Sigmoid colon (tissue), 7 donors: ENCODE results near the gene PFKP. TPM values are rescaled to one million over a fixed set of nuclear protein-coding genes. Genes with fewer than 3 reads are reported as not detected.

Experiments used
- DNase-seq: peaks from one replicate; pipeline ENCODE4 v3.0.0-alpha.2; 2019
- H3K27ac ChIP-seq, 4 donors: fragments of 200-600 bp; sonication (generic); one replicate each; pipeline ENCODE4 v1.5.1; 2016 to 2019; ENCODE audit warnings: mild to moderate bottlenecking in 1 of 4
- H3K27me3 ChIP-seq, 3 donors: fragments of 200-600 bp; sonication (generic); one replicate each; pipeline ENCODE4 v1.5.1; 2019; ENCODE audit warnings: mild to moderate bottlenecking in 1 of 3
- H3K36me3 ChIP-seq, 4 donors: fragments of 200-600 bp; sonication (generic); one replicate each; pipeline ENCODE4 v1.5.1; 2016 to 2019
- H3K4me1 ChIP-seq, 4 donors: fragments of 200-600 bp; sonication (generic); one replicate each; pipeline ENCODE4 v1.5.1; 2017 to 2019
- H3K4me3 ChIP-seq, 4 donors: fragments of 200-600 bp; sonication (generic); one replicate each; pipeline ENCODE4 v1.5.1; 2017 to 2019; ENCODE audit warnings: mild to moderate bottlenecking in 2 of 4, moderate library complexity in 1 of 4
- H3K9me3 ChIP-seq, 4 donors: fragments of 200-600 bp in 3 of 4; sonication (generic) in 3 of 4; one replicate each; pipeline versions ENCODE4 v1.5.1 to v1.6.1; 2013 to 2019
- CTCF ChIP-seq, 4 experiments: fragments of 450-650 bp in 3 of 4; fragments of 200-600 bp in 1 of 4; IDR thresholded peaks; one replicate each; pipeline ENCODE4 v1.5.1; 2016 to 2019; ENCODE audit warnings: antibody characterized with exemption in 4 of 4, mild to moderate bottlenecking in 3 of 4, moderate library complexity in 2 of 4
- EP300 ChIP-seq, 4 donors: sonication (generic); formaldehyde crosslinking; IDR thresholded peaks; one replicate each; pipeline ENCODE4 v1.6.1; 2017; ENCODE audit warnings: antibody characterized with exemption in 4 of 4
- POLR2A ChIP-seq, 2 donors: fragments of 450-650 bp; IDR thresholded peaks; one replicate each; pipeline ENCODE4 v1.6.1; 2016; ENCODE audit warnings: antibody characterized with exemption in 2 of 2, mild to moderate bottlenecking in 2 of 2, moderate library complexity in 2 of 2
- POLR2AphosphoS5 ChIP-seq, 4 donors: sonication (generic); formaldehyde crosslinking; IDR thresholded peaks; one replicate each; pipeline ENCODE4 v1.6.1; 2017; ENCODE audit warnings: antibody characterized with exemption in 4 of 4
- WGBS, 2 donors: extraction: QIAGEN DNeasy Blood & Tissue Kit; methylation state at CpG; one replicate each; pipeline ENCODE4 v1.1.7; 2013; 5-methylcytosine and 5-hydroxymethylcytosine counted together
- intact Hi-C: fragments of 100-400 bp; cut with DNase I; formaldehyde crosslinking; loops from one replicate; pipeline ENCODE4 v1.15.1; 2023
- polyA plus RNA-seq, 3 donors: library from polyadenylated mRNA; stranded (reverse); fragments of 200-250 nt; gene quantifications; one replicate each; pipeline ENCODE4 v1.2.3, GENCODE V29; 2013
- total RNA-seq, 4 donors: library from RNA; depleted of rRNA; stranded (reverse); fragments of >200 nt; gene quantifications; one replicate each; pipeline ENCODE4 v1.1.0, GENCODE V29; 2016
- donor health status: healthy with polysubstance abuse.
- donor health status: Bipolar disorder and iron deficiency.
- donor health status: healthy.

PFKP gene
- total and polyA plus RNA-seq, 7 donors: 26.4 to 105 (median 46.0) TPM

DNA sequence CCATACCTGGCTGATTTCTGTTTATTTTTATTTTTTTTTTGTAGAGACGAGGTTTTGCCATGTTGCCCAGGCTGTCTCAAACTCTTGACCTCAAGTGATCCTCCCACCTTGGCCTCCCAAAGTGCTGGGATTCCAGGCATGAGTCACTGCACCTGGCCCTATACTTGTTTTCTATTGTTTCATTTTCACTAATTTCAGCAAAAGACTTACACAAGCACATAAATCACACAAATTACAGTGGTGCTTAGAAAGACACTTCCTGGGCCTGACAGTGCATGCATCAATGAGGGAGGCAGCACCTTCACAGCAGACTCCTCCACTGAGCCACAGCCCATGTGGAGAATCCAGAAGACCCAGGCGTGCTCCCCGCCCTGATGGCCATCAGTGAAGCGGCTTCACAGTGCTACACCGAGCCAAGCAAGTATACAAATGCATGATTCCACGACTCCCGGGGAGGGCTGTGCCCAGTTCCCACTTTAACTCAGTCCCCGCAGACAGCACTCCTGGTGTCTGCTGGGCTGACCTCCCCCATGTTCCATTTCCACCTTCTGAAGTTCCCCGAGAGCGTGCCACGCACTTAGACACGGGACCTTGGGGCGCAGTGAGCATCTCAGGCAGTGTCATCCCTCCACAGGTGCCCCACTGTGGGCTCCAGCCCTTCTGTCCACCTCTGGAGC, 84.7 kb downstream of the PFKP start:
- Histone ChIP-seq H3K4me3 (no peak overlapping the region), H3K27me3 (no peaks in the 10 kb centered on the region), H3K27ac (no peak overlapping the region), H3K36me3 (peaks cover 23 to 100% (median 58%) of the 10 kb centered on the region in 4 donors), H3K4me1 (no peaks in the 10 kb centered on the region), H3K9me3 (no peaks in the 10 kb centered on the region)
- intact Hi-C loops: no loop called here
- no peak for DNase-seq
- TF ChIP-seq POLR2A (IDR thresholded peaks at IDR 0.05): no peak
- no peak for TF ChIP-seq POLR2AphosphoS5 (IDR thresholded peaks at IDR 0.05)
- no peak for TF ChIP-seq EP300 (IDR thresholded peaks at IDR 0.05)
- no peak for TF ChIP-seq CTCF (IDR thresholded peaks at IDR 0.05)
- WGBS, 2 donors: 96% methylated on average over 13 of the region's 13 CpGs

DNA sequence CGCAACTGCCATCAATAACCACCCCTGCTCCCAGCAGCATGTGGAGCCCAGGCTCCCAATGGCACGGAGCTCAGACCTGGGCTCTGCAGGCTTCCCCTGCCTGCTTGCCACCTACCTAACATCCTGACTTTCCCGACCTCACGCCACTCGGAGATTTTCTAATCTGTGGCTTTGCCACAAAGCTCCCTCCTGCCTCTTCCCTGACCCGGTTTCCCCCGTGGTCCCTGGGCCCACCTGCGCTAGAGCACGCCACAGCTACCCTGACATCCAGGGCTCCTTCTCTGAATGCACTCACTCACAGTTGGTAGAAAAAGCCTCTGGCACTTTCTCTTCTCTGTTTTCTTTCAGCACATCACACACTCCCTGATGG, 85.2 kb downstream of the PFKP start:
- 87 to 91% methylated on average over 9 of the region's 9 CpGs for WGBS, 2 donors
- H3K27me3 ChIP-seq: no peaks in the 10 kb centered on the region
- H3K4me1 ChIP-seq: no peaks in the 10 kb centered on the region
- DNase-seq: no peak
- H3K36me3 ChIP-seq: peaks cover 24 to 100% (median 55%) of the 10 kb centered on the region in 4 donors
- H3K4me3 ChIP-seq: no peak overlapping the region
- no peak overlapping the region for H3K27ac ChIP-seq
- intact Hi-C loops: no loop called here
- no peak for TF ChIP-seq CTCF (IDR thresholded peaks at IDR 0.05)
- TF ChIP-seq EP300 (IDR thresholded peaks at IDR 0.05): no peak
- no peak for TF ChIP-seq POLR2AphosphoS5 (IDR thresholded peaks at IDR 0.05)
- H3K9me3 ChIP-seq: no peaks in the 10 kb centered on the region

GRCh38 chr10:3154666-3155065, 87.3 kb downstream of the PFKP start:
- intact Hi-C loops: no loop called here
- Histone ChIP-seq H3K9me3 (no peaks in the 10 kb centered on the region), H3K27ac (no peak overlapping the region), H3K36me3 (peaks cover 21 to 100% (median 56%) of the 10 kb centered on the region in 4 donors), H3K4me3 (no peak overlapping the region), H3K27me3 (no peaks in the 10 kb centered on the region), H3K4me1 (no peaks in the 10 kb centered on the region)
- TF ChIP-seq POLR2A (IDR thresholded peaks at IDR 0.05): no peak
- no peak for TF ChIP-seq CTCF (IDR thresholded peaks at IDR 0.05)
- no peak for TF ChIP-seq EP300 (IDR thresholded peaks at IDR 0.05)
- no peak for DNase-seq
- 96 to 97% methylated on average over 10 of the region's 10 CpGs for WGBS, 2 donors

DNA sequence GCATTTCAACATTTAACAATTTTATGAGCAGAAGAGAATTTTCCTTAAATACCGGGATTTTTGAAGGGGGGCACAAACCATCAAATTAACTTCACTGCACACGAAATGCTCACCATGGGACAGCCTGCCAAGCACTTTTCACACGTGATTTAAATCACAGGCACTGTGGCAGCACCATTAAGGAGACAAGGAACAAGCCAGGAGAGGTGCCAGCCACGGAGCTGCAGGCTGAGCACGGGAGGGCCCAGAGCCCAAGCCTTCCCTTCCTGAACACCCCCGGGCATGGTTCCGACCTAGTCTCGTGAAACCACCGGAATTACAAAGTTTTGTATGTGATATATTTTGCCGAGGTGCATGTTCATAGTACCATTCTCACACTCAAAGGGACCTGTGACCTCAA, 91.8 kb downstream of the PFKP start:
- Histone ChIP-seq H3K4me1 (no peaks in the 10 kb centered on the region), H3K36me3 (peaks cover 24 to 100% (median 58%) of the 10 kb centered on the region in 4 donors), H3K9me3 (no peaks in the 10 kb centered on the region), H3K27ac (no peak overlapping the region), H3K4me3 (no peak overlapping the region), H3K27me3 (no peaks in the 10 kb centered on the region)
- TF ChIP-seq POLR2AphosphoS5 (IDR thresholded peaks at IDR 0.05): no peak
- no peak for TF ChIP-seq POLR2A (IDR thresholded peaks at IDR 0.05)
- intact Hi-C loops: no loop called here
- DNase-seq: no peak
- 92 to 96% methylated on average over 10 of the region's 10 CpGs for WGBS, 2 donors

- intact Hi-C loops: no loop called here
Measured at GRCh38 chr10:3162533-3162932, 95.2 kb downstream of the PFKP start.

More at GRCh38 chr10:3162533-3162932, 95.2 kb downstream of the PFKP start:
- no peaks in the 10 kb centered on the region for H3K27me3 ChIP-seq
- H3K9me3 ChIP-seq: no peaks in the 10 kb centered on the region
- 95 to 96% methylated on average over 9 of the region's 9 CpGs for WGBS, 2 donors
- DNase-seq: no peak
- no peak overlapping the region for H3K27ac ChIP-seq
- peaks cover 24 to 100% (median 67%) of the 10 kb centered on the region in 4 donors for H3K36me3 ChIP-seq
- H3K4me1 ChIP-seq: no peaks in the 10 kb centered on the region
- TF ChIP-seq POLR2AphosphoS5 (IDR thresholded peaks at IDR 0.05) (no peak), EP300 (IDR thresholded peaks at IDR 0.05) (no peak), CTCF (IDR thresholded peaks at IDR 0.05) (no peak), POLR2A (IDR thresholded peaks at IDR 0.05) (no peak)
- no peak overlapping the region for H3K4me3 ChIP-seq
